ENCODE measurements around the gene SULF2.

Gene SULF2

DNA sequence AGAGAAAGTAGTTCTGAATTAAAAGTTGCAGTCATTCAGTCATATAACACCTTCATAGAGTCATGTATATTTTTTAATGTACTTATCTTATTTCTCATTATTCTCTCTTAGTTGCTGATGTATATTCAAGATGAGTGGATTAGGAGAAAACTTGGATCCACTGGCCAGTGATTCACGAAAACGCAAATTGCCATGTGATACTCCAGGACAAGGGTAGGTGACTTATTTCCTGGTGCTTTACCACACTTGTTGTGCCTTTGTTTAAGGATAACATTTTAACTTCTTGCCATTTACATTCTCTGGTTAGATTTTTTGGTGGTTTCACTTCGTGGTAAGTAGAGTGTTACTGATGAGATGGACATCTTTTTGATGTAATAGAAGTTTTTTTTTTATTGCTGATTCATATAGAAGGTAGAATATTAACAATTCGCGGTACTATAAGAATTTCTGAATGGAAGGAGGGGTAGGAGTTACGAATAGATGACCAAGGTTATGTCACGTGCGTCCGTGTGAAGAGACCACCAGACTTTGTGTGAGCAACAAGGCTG, 163.1 kb downstream of the SULF2 start:
- DNase-seq, result no peak

DNA sequence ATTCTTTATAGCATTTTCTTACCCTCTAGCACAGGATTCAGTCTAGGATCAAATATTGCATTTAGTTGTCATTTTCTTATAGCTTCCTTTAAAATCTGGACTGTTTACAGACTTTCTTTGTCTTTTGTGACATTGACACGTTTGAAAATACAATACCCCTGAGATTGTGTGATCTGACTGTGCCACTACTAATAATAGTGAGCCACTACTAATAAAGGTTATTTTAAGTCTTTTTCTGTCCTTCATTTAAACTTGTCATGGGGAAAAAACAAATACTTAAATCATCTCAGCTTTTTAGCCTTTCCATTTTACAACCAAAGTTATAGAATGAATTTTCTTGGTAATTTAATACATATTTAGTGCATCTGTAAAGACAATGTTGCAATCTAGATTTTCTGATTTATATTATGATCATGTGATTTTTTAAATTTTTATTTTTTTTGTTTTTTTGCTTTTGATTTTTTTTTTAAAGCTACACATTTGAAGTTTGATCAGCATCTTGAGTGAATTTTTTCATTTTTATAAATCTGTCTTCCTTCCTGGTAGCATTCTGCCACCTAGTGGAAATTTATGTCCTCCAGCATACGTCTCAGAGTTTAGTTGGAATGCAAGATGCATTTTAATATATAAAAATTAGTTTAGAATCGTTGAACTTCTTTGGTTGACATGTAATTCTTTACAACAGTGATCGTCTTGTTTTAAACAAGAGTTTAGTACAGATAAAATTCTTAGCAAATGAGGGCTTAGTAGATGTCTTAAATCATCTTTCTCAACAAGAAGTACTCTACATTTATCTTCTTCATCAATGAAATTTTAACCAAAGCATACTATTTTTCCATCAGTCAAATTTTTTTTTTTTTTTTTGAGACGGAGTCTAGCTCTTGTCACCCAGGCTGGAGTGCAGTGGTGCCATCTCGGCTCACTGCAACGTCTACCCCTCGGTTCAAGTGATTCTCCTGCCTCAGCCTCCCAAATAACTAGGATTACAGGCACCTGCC, 164.2 kb downstream of the SULF2 start:
- DNase-seq, result peak; percentile 85

DNA sequence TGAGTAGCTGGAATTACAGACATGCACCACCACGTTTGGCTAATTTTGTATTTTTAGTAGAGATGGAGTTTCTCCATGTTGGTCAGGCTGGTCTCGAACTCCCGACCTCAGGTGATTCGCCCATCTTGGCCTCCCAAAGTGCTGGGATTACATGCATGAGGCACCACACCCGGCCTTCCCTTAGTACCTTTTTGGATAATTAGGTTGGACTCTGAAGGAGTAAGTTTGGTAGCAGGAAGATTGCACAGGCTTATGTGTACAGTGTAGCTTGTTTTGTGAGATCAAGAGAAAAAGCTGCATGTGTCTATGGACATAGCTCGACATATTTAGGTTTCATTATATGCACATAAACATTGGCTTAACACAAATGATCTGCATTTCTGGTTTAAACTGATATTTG, 166.8 kb downstream of the SULF2 start:
- DNase-seq, result no peak

DNA sequence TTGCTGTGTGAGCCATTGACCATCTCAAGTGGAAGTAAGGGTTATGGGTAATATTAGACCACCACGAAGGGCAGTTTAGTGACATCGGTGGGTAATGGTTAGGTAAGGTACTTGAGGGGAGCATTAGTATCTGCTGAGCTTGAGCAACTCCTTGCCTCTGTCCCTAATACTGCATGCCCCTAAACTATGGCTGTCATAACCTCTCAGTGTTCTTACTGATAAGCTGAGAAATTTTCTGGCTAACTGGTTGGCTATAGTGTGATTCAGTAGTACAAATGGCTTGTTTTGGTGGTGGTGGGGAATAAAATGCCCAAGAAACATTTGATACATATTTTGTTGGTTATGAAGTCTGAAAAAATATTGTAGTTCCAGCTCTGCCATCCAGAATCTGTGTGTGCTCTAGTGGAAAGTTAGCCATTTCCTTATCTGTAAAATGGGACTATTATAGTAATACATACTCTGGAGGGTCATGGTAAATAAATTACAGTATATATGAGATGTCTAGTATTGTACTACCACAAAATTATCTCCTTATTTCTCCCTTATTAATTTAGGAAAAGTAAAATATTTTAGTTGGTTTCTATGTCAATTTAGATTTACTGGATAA, 170.5 kb downstream of the SULF2 start:
- no peak for DNase-seq

DNA sequence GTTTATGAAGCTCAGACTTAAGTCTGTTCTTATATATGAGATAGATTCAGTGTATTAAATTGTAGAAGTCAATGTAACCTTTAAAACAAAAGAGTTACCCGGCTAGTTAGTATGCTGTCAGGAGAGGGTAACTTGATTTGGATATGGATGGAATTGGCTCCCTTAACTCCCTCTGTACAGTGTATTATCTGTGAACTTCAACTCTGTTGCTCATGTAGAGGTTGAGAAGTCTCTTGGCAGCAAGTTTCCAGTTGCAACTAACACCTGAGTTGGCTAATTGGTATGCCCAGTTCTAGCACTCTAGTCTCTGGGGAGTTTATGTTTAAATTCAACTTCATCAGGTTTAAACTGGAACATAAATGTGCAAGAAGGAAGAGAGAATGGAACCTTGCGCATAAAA, 172.6 kb downstream of the SULF2 start:
- no peak for DNase-seq

DNA sequence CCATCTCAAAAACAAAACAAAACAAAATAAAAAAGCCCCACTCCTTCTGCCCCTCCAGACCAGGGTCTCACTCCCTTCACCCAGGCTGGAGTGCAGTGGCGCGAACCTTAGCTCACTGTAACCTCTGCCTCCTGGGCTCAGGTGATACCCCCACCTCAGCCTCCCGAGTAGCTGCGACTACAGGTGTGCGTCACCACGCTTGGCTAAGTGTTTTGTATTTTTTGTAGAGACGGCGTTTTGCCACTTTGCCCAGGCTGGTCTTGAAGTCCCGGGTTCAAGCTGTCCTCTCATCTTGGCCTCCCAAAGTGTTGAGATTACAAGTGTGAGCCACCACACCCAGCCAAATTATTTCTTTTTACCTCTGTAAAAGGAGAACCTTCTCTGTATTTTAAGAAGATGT, 173.5 kb downstream of the SULF2 start:
- no peak for DNase-seq

GRCh38 chr20:47610945-47611250, 174.4 kb downstream of the SULF2 start:
- no peak for DNase-seq

DNA sequence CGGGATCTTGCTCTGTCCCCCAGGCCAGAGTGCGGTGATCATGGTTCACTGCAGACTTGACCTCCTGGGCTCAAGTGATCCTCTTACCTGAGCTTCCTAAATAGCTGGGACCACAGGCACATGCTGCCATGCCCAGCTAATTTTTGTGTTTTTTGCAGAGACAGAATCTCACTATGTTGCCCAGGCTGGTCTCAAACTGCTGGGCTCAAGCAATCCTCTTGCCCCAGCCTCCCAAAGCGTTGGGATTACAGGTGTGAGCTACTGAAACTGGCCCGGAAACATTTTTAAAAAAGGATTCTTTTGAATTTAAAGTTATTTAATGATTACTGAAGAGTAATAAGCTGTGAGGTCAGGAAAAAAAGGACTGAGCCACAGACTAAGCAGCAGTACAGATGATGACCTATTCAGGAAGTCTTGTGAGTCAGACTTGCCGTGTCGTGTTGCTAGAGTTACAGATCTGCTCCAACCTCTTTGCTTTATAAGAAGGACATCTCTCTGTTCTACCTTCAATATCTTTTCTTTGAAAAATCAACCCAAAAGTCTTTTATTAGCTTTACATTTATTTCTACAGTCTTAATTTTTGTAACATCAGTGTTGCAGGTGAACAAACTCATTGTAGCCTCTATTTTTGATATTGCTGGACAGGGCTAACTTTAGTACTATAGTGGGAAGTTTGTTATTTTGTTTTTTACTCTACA, 174.9 kb downstream of the SULF2 start:
- DNase-seq, result peak; percentile 67

DNA sequence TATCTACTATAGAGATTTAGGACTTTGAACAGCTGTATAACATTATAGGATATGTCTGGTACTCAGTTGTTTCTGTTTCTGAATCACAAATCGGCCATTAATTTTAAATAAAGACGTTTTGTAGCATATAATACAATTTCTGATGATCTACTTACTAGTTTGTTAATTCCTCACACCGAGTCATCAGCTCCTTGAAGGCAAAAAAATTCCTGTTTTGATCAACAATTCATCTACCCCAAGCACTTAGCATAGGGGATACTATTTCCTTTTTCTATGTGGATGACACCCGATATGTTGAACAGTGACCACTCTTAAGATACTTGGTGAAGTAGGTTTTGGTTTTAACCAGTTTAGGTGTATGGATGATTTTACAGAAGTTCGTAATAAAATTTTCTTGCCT, 176.3 kb downstream of the SULF2 start:
- DNase-seq, result no peak

Measured in hematopoietic multipotent progenitor cell treated with erythropoietin and hydrocortisone succinate and interleukin-3 and kit ligand, for 6 days (in vitro differentiated cells).